ENCODE results near the gene PACS2.
"Not testable (repeated sequence)": the region's sequence is repeated elsewhere in the genome, so short reads cannot be mapped to it uniquely, and the experiment has no call there.

PACS2 gene

GRCh38 chr14:105314287-105315200 lies at the start of gene PACS2:
Gene PACS2, plus strand, starts transcription at chr14:105314748. Its CDS starts 171 bp downstream, at chr14:105314919.
- DNase-seq: peak; percentile 70

- no peak for DNase-seq
Observed at GRCh38 chr14:105267820-105268548, 46.6 kb upstream of the PACS2 start.

- no peak for DNase-seq
Observed at GRCh38 chr14:105268736-105269354, 45.7 kb upstream of the PACS2 start.

GRCh38 chr14:105269405-105269804 lies 45.1 kb upstream of the PACS2 start:
- no peak for DNase-seq

GRCh38 chr14:105271224-105271890 lies 43.2 kb upstream of the PACS2 start:
- no peak for DNase-seq

GRCh38 chr14:105272623-105273022 lies 41.9 kb upstream of the PACS2 start:
- no peak for DNase-seq

GRCh38 chr14:105273062-105273461 lies 41.5 kb upstream of the PACS2 start:
- no peak for DNase-seq

GRCh38 chr14:105274637-105275036 lies 39.9 kb upstream of the PACS2 start:
- DNase-seq: no peak

GRCh38 chr14:105275267-105275946 lies 39.1 kb upstream of the PACS2 start:
- DNase-seq: no peak

GRCh38 chr14:105277448-105277847 lies 37.1 kb upstream of the PACS2 start:
- not testable (repeated sequence) for DNase-seq

GRCh38 chr14:105279642-105280361 lies 34.7 kb upstream of the PACS2 start:
- no peak for DNase-seq

GRCh38 chr14:105280525-105280924 lies 34.0 kb upstream of the PACS2 start:
- no peak for DNase-seq

- DNase-seq: no peak
Observed at GRCh38 chr14:105281371-105282097, 33.0 kb upstream of the PACS2 start.

- DNase-seq: no peak
Observed at GRCh38 chr14:105282098-105282725, 32.3 kb upstream of the PACS2 start.

- DNase-seq: no peak
Observed at GRCh38 chr14:105283028-105283427, 31.5 kb upstream of the PACS2 start.

GRCh38 chr14:105283899-105284298 lies 30.6 kb upstream of the PACS2 start:
- DNase-seq: no peak

GRCh38 chr14:105285174-105285573 lies 29.4 kb upstream of the PACS2 start:
- no peak for DNase-seq

GRCh38 chr14:105286759-105287144 lies 27.8 kb upstream of the PACS2 start:
- DNase-seq: no peak

- no peak for DNase-seq
Observed at GRCh38 chr14:105287249-105288102, 27.1 kb upstream of the PACS2 start.
